Panc1 (cell line): ENCODE measurements around the gene ZNF710.

ENCODE experiments used
- POLR2AphosphoS5 ChIP-seq: IDR thresholded peaks from 2 replicates; pipeline ENCODE4 v1.6.1; 2012; ENCODE audit warnings: mild to moderate bottlenecking, low read depth, low read length, moderate library complexity
- SIN3A ChIP-seq: IDR thresholded peaks from 2 replicates; pipeline ENCODE4 v1.6.1; 2012; ENCODE audit warnings: low read depth, mild to moderate bottlenecking, low read length, moderate library complexity, borderline replicate concordance; ENCODE audit not compliant: insufficient read depth
- TCF7L2 ChIP-seq: IDR thresholded peaks from 2 replicates; pipeline ENCODE4 v1.6.1; 2011; ENCODE audit warnings: mild to moderate bottlenecking, low read depth, low read length, inconsistent platforms
- TF ChIP-seq, protein P1 (sequence below): fragments of 450-650 bp; IDR thresholded peaks from 2 replicates; pipeline ENCODE4 v1.5.1; 2017; ENCODE audit warnings: mild to moderate bottlenecking
- TF ChIP-seq, protein P2 (sequence below), 2 experiments: IDR thresholded peaks; 2 replicates each; pipeline ENCODE4 v1.6.1; 2011 to 2012; ENCODE audit warnings: low read depth in 2 of 2, control low read depth in 1 of 2, low read length in 1 of 2, mild to moderate bottlenecking in 1 of 2, moderate library complexity in 1 of 2; ENCODE audit not compliant: insufficient read depth in 1 of 2

DNA sequence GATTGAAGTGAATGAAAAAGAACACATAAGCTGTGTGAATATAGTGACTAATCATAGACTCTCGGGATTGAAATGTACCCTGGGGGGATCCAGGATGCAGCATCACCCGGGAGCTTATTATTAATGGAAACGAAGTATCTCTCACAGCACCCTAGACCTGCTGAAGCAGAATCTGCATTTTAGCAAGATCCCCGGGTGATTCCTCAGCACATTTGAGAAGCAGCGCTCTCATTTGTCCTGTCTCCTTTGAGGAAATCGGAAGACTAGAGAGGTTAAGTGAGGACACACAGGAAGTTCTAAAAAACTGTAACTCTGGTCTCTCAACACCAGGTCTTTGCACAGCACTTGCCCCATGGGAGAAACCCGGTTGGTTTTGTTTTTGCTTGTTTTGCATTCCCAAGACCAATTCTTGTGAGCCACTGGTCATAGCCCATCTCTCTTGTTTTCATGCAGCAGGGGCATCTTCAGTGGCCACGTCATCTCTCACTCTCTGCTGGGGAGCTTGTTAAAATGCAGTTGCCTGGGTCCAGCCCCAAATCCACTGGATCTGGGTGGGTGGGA, 30.2 kb downstream of the ZNF710 start:
- TF ChIP-seq, protein P1, sequence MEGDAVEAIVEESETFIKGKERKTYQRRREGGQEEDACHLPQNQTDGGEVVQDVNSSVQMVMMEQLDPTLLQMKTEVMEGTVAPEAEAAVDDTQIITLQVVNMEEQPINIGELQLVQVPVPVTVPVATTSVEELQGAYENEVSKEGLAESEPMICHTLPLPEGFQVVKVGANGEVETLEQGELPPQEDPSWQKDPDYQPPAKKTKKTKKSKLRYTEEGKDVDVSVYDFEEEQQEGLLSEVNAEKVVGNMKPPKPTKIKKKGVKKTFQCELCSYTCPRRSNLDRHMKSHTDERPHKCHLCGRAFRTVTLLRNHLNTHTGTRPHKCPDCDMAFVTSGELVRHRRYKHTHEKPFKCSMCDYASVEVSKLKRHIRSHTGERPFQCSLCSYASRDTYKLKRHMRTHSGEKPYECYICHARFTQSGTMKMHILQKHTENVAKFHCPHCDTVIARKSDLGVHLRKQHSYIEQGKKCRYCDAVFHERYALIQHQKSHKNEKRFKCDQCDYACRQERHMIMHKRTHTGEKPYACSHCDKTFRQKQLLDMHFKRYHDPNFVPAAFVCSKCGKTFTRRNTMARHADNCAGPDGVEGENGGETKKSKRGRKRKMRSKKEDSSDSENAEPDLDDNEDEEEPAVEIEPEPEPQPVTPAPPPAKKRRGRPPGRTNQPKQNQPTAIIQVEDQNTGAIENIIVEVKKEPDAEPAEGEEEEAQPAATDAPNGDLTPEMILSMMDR, result no peak
- TF ChIP-seq POLR2AphosphoS5 (no peak), TCF7L2 (no peak), SIN3A (no peak)
- TF ChIP-seq, protein P2, sequence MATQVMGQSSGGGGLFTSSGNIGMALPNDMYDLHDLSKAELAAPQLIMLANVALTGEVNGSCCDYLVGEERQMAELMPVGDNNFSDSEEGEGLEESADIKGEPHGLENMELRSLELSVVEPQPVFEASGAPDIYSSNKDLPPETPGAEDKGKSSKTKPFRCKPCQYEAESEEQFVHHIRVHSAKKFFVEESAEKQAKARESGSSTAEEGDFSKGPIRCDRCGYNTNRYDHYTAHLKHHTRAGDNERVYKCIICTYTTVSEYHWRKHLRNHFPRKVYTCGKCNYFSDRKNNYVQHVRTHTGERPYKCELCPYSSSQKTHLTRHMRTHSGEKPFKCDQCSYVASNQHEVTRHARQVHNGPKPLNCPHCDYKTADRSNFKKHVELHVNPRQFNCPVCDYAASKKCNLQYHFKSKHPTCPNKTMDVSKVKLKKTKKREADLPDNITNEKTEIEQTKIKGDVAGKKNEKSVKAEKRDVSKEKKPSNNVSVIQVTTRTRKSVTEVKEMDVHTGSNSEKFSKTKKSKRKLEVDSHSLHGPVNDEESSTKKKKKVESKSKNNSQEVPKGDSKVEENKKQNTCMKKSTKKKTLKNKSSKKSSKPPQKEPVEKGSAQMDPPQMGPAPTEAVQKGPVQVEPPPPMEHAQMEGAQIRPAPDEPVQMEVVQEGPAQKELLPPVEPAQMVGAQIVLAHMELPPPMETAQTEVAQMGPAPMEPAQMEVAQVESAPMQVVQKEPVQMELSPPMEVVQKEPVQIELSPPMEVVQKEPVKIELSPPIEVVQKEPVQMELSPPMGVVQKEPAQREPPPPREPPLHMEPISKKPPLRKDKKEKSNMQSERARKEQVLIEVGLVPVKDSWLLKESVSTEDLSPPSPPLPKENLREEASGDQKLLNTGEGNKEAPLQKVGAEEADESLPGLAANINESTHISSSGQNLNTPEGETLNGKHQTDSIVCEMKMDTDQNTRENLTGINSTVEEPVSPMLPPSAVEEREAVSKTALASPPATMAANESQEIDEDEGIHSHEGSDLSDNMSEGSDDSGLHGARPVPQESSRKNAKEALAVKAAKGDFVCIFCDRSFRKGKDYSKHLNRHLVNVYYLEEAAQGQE (IDR thresholded peaks at IDR 0.05; ENCODE audit: insufficient read depth in 1 of 2, low read depth in 2 of 2, low read length in 1 of 2), result no peak
